ENCODE data around the gene CD38.
"Not testable (repeated sequence)": the region's sequence is repeated elsewhere in the genome, so short reads cannot be mapped to it uniquely, and the experiment has no call there.

The CD38 gene

GRCh38 chr4:15799141-15799540 lies 21.0 kb downstream of the CD38 start:
- no peak for DNase-seq (ENCODE audit: low spot score)

DNA sequence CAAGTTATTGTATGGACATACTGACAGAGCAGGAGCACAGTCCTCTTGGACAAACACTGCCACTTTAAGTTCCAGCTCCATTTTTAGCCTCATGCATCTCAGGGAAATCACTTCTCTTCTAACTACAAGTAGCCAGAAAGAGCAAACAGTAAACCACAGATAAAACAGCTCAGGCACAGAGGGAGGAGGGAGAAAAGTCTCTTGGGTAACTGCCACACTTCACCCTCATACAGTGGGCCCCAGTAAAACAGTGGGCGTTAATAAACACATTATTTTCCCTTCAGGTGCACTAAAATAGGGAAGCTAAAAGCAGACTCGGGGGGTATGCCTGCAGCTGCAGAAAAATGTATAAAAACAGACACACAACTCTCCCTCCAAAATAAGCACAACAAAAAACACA lies 21.6 kb downstream of the CD38 start:
- DNase-seq (ENCODE audit: low spot score) = no peak

- not testable (repeated sequence) for DNase-seq (ENCODE audit: low spot score)
Measured at GRCh38 chr4:15802497-15802896, 24.4 kb downstream of the CD38 start.

DNA sequence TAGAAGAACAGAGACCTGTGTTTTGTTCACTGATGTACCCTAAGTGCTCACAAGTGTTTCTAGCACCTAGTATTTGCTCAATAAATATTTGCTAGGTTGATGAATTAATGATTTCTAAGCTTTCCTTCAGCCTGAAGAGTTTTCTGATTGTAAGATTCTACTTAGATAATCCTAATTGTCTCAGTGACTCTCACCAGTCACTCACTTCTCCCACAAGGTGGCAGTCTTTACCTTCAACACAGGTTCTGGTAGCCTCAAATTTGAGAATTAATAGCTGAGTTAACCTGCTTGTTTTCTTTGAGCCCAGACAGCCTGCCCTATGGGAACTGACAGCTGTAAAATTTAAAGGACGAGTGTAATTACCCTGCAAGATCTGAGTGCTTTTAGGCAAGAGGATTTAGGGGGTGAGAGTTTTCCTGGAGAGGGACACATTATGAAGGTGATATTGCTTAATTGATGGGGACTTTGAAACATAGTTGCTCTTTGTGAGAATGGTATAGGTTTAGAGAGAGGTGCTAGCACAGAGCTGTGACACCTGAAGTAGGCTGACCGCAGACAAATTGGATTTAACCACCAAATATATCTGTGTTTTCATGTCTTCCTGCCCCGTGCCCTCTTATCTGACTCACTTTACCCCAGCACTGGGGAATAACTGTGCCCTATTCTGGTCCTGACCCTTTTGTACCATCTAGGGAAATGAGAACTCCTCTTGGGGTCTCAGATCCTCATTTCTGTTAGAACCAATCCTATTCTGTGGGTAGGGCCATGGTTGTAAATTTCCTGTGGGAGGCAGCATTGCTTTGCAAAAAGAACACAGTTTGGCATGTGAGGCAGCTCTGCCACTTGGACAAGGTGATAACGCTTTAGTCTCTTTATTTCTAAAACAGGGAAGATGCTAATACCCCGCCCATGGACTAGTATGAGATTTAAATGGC lies 27.7 kb downstream of the CD38 start:
- DNase-seq (ENCODE audit: low spot score) = peak; percentile 67

- DNase-seq (ENCODE audit: low spot score) = peak; percentile 12
Measured at GRCh38 chr4:15809058-15809457, 30.9 kb downstream of the CD38 start.

GRCh38 chr4:15809466-15809865 lies 31.3 kb downstream of the CD38 start:
- no peak for DNase-seq (ENCODE audit: low spot score)

DNA sequence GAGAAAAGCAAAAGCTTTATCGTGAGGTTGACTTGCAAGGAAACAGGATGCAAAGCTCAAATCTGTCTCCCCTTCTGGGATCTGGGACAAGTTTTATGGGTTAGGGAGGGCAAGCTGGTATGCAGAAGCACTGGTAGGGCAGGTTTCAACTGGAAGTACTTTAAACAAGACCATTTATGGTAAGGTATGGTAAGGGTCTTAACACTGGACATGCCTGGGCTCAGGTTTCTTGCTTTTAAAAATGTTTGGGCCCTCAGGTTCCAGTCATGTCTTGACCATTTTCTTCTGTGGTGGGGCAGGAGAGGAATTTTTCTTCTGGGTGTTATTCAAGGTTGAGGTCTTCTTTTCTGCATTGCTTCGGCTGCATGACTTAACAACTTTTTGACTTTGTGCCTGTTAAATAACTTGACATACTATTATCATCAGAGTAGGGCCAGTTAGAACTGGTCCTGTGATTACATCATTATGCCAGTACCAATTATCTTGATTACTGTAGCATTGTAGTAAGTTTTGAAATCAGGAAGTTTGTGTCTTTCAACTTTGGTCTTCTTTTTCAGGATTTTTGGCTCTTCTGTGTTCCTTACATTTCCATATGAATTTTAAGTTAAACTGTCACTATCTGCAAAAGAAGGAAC lies 33.7 kb downstream of the CD38 start:
- DNase-seq (ENCODE audit: low spot score) = no peak

DNA sequence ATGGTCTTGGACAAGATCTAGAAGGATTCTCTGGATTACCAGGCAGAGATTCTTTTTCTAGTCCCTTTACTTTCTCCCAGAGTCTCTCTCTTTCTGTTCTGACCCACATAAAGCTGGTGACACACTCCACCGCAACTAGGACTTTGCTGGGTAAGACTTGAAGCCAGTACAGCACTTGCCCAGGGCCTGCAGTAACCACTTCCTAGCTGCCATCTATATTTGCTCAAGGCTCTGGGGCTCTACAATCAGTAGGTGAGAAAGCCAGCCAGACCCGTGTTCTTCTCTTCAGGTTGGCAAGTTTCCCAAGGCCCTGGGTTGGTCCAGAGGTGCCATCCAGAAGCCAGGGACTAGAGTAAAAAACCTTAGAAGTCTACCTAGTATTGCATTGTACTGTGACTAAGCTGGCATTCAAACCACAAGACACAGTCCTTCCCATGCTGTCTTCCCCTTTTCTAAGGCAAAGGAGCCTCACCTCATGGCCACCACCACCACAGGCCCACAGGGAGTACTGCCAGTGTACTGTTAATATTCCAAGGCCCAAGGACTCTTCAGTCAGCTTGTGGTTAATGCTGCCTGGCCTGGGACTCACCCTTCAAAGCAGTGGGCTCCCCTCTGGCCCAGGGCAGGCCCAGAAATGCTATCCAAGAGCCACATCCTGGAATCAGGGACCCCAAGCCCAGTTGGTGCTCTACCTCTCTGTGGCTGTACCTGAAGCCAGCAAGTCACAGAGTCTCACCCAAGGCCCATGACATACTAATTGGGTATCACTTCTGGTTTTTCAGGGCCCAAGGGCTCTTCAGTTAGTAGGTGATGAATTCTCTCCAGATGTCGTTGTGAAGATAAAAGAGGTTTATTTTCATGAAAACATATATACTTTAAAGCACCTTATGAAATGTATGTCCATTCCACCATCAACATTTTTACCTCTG lies 54.7 kb downstream of the CD38 start:
- DNase-seq (ENCODE audit: low spot score) = no peak

- no peak for DNase-seq (ENCODE audit: low spot score)
Measured at GRCh38 chr4:15833801-15834200, 55.7 kb downstream of the CD38 start.

DNA sequence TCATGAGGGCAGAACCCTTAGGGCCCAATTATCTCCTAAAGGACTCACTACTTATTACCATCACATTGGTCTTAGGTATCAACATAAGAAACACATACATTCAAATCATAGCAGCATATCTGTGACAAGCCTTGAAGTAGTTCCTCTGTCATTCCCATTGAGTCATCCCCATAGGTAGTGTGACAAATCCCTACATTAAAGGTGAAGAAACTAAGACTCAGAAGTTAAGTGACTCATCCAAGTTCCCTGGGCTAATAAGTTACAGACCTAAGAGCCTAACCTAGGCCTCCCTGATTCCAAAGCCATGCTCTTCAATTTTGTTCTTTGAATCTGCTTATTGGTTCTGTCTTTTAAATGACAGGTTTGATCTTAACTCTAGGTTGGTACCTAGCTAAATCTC lies 58.2 kb downstream of the CD38 start:
- no peak for DNase-seq (ENCODE audit: low spot score)

- no peak for DNase-seq (ENCODE audit: low spot score)
Measured at GRCh38 chr4:15837591-15837990, 59.5 kb downstream of the CD38 start.

DNA sequence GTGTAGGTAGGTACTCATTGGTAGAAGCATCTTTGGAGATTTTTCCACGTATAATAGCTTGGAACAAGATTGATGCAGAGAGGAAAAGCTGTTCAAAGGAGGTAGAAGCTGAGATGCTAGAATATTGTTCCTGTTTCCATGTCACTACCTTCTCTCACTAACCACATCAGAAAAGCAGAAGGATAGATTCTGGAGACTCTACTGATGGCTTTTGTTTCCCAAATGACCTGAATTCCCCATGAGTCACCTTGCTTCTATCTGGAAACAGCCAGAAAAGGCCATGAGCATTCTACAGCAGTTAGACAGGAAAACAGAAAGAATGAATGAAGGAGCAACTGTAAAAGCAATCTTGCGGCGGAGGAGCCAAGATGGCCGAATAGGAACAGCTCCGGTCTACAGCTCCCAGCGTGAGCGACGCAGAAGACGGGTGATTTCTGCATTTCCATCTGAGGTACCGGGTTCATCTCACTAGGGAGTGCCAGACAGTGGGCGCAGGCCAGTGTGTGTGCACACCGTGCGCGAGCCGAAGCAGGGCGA lies 63.1 kb downstream of the CD38 start:
- DNase-seq (ENCODE audit: low spot score) = not testable (repeated sequence)

- no peak for DNase-seq (ENCODE audit: low spot score)
Measured at GRCh38 chr4:15847746-15848145, 69.6 kb downstream of the CD38 start.

DNA sequence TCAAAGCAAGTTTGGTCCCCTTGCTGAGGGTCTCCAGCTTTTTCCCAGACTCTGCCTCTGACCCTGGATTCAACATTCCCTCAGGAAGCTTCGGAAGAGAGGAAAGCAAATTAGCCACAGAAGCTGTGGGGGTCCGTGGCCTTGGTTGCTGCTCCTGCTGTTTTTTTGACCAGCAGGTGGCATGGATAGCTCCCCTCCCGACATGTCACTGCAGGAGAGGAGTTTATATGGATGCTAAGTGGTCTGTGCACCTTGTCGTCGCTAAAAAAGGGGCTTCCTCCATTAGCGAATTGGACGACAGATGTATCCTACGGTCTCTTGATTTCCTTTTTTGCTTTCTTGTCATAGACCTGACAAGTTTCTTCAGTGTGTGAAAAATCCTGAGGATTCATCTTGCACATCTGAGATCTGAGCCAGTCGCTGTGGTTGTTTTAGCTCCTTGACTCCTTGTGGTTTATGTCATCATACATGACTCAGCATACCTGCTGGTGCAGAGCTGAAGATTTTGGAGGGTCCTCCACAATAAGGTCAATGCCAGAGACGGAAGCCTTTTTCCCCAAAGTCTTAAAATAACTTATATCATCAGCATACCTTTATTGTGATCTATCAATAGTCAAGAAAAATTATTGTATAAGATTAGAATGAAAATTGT lies 70.2 kb downstream of the CD38 start:
- DNase-seq (ENCODE audit: low spot score) = no peak

GRCh38 chr4:15851969-15852368 lies 73.8 kb downstream of the CD38 start:
- DNase-seq (ENCODE audit: low spot score) = no peak

DNA sequence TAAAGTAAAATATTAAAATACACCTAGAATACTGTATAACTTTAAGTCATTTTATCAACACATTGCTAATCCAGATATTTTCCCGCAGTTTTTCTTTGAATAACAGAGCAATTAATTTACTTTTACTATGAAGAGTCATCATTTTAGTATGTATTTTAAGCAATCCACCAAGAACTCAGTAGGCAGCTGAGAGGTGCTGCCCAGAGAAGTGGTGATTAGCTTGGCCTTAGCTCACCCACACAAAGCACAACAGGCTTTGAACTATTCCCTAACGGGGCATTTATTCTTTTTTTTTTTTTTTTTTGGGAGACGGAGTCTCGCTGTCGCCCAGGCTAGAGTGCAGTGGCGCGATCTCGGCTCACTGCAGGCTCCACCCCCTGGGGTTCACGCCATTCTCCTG lies 74.4 kb downstream of the CD38 start:
- no peak for DNase-seq (ENCODE audit: low spot score)

GRCh38 chr4:15853345-15853744 lies 75.2 kb downstream of the CD38 start:
- no peak for DNase-seq (ENCODE audit: low spot score)

DNA sequence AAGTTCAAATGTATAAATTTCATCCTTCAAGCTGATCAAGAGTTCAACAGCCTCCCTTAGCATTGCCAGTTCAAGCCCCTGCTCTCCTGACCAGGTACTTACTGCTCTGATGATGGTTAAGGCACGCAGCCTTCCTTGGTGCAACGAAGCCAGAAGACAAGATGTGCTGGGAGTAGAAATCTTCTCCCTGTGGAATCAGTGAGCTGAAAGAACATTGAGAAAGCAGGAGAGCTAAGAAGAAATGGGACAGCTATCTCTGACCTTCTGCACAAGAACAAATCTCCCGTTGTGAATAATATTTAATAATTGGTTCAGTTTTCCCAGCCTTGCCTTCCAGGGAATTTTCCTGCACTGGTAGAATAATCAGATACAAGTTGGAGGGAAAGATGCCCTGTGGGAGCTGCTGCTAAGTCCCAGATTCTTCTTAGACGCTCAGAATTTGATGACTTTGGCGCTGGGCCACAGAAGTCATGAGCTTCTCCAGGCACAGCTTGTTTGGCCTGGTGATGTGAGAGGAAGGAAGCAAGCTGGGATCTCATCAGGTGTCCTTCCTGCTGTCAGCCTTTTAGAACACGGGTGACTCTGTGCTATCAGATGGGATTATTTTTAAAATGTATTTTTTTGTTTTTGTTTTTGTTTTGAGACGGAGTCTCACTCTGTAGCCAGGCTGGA lies 77.8 kb downstream of the CD38 start:
- DNase-seq (ENCODE audit: low spot score) = no peak

GRCh38 chr4:15861198-15861597 lies 83.1 kb downstream of the CD38 start:
- DNase-seq (ENCODE audit: low spot score) = not testable (repeated sequence)

DNA sequence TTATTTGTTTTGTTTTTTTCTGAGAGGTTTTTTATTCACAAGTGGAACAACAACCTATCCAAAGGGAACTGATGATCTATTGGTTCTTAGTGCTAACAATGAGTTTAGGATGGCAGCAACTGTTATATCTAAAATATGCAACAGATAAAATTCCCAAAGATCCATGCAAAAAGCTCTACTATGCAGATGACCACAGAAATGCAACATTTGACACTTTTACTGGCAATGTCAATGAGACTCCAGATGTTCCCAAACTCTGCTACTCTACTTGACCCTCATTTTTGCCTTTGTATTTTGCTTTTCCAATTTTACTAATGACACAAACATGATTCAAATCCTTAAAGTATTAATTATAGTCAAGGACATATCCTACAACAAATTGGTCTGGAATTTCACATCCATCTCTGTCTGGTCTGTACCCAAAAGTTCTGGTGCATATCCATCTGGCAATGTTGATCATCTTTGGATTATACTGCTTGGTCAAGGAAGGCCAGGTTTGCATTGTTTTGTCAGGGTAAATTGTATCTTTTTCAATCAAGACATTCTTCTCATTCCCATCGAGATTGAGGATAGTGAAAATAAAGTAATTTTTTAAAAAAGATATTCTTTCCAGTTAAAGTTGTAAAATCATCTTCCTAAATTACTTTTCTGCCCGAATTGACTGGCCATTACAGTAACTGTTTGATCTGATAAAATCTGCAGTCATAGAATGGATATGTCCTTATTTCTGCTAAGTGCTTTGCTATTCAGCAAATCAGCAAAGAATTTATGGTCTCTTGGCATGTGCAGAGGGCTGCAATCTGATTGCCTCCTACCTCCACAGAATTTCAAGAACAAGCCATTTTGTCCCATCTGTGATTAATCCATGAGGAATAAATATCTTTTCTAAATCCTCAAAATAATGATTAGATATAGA lies 86.8 kb downstream of the CD38 start:
- DNase-seq (ENCODE audit: low spot score) = no peak
